Immature natural killer cell (primary cell): ENCODE data around the gene CORO6. TPM values are rescaled to one million over a fixed set of nuclear protein-coding genes. Genes with fewer than 3 reads are reported as not detected.

Experiments
- polyA plus RNA-seq, 3 donors: library from polyadenylated mRNA; unstranded; fragments of 300-500 nt; fragmentation: Illumina TruSeq; gene quantifications; one replicate each; pipeline ENCODE4 v1.2.3, GENCODE V29; 2021

The CORO6 gene
- polyA plus RNA-seq, 3 donors from 2014 or later: 0.12 to 1.3 (median 0.38) TPM

Other genes starting within 250 kb of the CORO6 start
- 1 to 10 TPM; 2.0 to 3.4 (median 2.2) TPM for gene TAOK1, start 232.5 kb downstream of the CORO6 start, polyA plus RNA-seq
- 10 to 100 TPM; 31.6 to 36.7 (median 34.0) TPM for gene ABHD15, start 55.9 kb downstream of the CORO6 start, polyA plus RNA-seq
- gene TP53I13, start 54.2 kb downstream of the CORO6 start, polyA plus RNA-seq: 10 to 100 TPM; 41.6 to 50.5 (median 47.0) TPM
- gene GIT1, start 33.3 kb downstream of the CORO6 start, polyA plus RNA-seq: 1 to 10 TPM; 2.3 to 8.9 (median 5.1) TPM
- under 1 TPM in 1 of 3 donors, not detected in 2; 0.18 TPM for gene ANKRD13B, start 29.8 kb downstream of the CORO6 start, polyA plus RNA-seq